HG02588 (cell line): ENCODE measurements around the gene DEDD.
"Not testable (repeated sequence)": the region's sequence is repeated elsewhere in the genome, so short reads cannot be mapped to it uniquely, and the experiment has no call there.

ENCODE experiments used
- ATAC-seq: cut with Tn5 transposase; IDR thresholded peaks from one replicate; pipeline ENCODE4 v1.9.1; 2021; ENCODE audit warnings: mild to moderate bottlenecking, moderate library complexity; ENCODE audit not compliant: unreplicated experiment

The DEDD gene

DNA sequence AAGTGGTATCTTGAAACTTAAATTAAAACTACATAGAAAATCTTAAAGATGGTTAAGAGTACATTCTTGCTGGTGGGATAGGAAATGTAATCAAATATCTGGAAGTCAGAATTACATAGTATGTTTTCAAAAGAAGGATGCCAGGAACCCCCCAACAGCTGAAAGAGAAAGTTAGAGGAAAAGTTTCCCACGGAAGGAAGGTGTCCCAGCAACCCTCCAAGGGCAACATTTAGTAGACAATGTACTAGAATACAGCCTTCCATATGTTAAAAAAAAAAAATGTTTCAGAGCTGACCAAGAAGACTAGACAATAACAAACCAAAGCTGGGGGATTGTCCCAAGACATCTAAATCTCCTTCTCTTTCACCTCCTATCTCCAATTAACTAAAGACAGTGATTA is 2.2 kb downstream of the DEDD start:
- no peak for ATAC-seq

- ATAC-seq, result no peak
These were observed 3.7 kb downstream of the DEDD start for GRCh38 chr1:161128591-161129420.

DNA sequence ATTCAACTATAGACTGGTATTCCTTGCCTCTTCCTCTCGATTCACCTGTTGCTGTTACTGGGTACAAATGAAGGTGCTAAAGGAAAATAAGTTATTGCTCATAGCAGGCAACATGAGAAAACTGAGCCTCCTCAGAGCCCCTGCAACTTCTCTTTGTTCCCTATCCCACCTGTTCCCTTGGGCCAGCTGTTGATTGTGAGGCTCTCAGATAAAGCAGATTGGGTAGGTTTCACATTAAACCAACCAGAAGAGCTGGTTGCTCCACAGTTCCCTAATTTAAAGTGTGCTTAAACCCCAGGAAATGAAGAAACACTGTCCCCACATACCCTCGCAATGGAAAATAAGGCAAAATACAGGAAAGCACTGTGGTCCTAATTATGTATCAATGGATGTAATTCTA is 4.8 kb downstream of the DEDD start:
- no peak for ATAC-seq

DNA sequence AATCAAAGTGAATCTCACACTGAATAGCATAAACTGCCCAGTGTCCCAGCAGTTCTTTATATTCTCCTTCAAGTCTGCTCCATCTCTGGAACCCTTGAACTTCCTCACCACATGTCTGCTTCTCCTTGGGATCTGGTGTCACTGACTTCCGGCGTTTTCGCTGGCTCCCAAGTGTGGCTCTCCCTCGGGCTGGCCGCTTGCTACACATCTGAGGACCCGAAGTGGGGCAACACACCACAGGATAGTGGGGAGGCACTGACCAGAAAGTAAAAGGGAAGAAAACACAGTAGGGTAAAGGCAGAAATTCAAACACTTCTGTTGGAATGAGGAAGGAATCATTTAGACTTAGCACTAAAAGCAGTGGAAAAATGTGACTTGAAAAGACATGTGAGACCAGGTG is 9.5 kb downstream of the DEDD start:
- no peak for ATAC-seq

DNA sequence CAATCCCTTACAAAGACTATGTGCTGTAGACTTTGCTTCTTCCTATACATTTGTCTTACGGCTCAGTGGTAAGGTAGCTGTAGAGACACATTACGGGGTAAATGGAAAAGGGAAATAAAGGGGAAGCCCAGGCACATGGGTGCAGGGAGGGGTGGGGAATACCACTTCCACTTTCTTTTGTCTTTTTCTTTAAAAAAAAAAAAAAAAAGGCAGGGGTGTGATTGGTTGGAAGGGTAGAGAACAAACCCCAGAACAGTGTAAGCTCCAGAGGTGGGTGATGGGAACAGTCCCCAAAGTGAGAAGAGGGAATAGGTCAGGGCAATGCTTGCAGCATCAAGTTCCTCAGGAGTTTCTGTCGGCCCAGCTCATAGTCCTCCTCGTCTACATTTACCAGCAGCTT is 10.6 kb downstream of the DEDD start:
- no peak for ATAC-seq

DNA sequence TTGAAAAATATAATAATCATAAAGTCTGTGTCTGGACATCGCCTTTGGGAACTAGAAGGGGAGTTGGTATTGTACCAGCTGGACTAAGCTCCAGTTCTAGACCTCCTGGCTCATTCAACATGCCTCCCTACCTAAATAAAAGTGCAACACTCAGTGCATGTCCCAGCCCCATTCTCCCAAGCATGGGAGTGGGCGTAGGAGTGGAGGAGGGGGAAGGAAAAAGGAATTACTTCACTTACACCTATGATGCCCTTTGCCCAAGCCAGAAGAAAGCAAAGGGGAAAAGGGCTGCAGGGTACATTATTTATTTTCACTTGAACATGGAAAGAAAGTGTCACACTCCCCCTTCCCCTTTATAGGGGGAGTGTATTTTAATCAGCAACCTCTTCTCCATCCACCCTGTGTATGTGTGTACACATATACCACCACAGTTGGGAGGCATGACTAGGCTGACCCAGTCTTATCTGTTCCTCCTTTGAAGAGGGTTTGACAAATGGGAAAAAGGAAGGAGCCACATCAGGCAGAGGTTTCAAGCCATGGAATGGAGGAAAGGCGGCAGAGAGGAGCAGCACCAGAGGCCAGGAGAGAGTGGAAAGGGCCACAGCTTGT is 11.3 kb downstream of the DEDD start:
- ATAC-seq, result no peak

DNA sequence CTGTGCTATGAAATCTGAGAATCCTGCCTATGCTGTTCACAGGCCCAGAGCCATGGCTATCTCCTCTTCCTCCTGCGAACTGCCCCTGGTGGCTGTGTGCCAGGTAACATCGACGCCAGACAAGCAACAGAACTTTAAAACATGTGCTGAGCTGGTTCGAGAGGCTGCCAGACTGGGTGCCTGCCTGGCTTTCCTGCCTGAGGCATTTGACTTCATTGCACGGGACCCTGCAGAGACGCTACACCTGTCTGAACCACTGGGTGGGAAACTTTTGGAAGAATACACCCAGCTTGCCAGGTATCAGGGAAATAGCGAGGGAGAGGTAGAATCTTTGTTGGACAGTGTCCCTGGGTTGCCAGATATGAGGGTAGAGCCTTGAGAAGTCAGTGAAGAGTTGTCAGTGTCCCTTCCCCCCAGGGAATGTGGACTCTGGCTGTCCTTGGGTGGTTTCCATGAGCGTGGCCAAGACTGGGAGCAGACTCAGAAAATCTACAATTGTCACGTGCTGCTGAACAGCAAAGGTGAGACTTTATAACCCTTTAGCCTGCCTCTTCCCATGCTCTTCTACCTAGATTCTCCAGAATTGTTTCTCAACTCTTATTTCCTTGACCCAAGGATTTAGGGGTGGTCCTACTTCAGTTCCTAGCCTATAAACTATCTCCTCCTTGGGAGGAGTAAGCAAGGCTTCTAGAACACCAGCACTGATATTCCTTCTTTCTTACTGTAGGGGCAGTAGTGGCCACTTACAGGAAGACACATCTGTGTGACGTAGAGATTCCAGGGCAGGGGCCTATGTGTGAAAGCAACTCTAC is 13.2 kb downstream of the DEDD start:
- ATAC-seq, result no peak

- ATAC-seq, result peak; percentile 75
These were observed 14.5 kb downstream of the DEDD start, which contains the start of the genes NIT1 and PFDN2 for GRCh38 chr1:161117759-161118581. Gene NIT1, plus strand, starts transcription at chr1:161118105. Its CDS starts 72 bp downstream, at chr1:161118177. Gene PFDN2, minus strand, starts transcription at chr1:161118037. Its CDS starts 11 bp downstream, at chr1:161118026.

GRCh38 chr1:161115961-161116360 is 16.5 kb downstream of the DEDD start:
- not testable (repeated sequence) for ATAC-seq

DNA sequence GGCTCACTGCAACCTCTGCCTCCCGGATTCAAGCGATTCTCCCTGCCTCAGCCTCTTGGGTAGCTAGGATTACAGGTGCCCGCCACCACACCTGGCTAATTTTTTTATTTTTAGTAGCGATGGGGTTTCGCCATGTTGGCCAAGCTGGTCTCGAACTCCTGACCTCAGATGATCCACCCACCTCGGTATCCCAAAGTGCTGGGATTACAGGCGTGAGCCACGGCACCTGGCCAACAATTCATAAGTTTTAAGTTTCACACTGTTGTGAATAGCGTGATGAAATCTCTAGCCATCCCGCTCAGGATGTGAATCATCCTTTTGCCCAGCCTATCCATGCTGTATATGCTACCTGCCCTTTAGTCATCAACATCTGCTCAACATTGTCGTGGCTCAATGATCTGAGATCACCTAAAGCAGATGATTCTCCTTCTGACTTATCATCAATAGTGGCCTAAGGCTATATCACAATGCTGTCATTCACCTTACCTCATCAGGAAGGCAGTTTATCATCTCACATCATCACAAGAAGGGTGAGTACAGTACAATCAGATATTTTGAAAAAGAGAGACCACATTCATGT is 17.2 kb downstream of the DEDD start:
- ATAC-seq, result no peak

DNA sequence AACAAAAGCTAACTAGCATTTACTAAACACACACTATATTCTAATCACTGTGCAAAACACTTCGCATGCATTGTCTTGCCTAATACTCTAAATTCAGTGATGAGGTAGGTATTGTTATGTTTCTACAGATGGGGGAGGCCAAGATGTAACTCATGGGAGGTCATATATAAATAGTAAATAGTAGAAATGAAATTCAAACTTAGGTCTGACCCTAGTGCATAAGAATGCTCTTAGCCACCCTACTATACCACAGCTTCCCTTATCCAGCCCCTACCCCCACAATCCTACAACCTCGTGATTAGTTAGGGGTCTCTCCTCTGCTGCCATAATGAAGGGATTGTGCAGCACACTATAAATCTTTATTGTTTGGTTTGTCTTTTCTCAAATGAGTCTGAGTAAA is 17.9 kb downstream of the DEDD start:
- no peak for ATAC-seq

- no peak for ATAC-seq
These were observed 18.6 kb downstream of the DEDD start for GRCh38 chr1:161113915-161114314.

DNA sequence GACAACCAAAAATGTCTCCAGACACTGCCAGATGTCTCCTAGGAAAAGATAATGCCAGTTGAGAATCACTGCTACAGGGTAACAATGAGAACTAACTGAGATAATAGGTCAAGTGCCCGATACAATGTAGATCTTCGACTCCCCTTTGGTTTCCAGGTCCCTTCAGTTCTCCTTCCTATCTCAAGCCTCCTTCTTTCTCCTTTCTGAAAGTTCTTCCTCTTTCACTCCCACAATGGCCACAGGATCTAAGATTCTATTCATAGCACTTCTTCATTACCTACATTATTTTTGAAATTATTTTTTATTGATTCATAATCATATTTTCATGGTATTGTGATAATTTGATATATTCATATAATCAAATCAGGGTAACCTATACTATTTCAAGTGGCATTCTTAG is 20.9 kb downstream of the DEDD start:
- ATAC-seq, result no peak

DNA sequence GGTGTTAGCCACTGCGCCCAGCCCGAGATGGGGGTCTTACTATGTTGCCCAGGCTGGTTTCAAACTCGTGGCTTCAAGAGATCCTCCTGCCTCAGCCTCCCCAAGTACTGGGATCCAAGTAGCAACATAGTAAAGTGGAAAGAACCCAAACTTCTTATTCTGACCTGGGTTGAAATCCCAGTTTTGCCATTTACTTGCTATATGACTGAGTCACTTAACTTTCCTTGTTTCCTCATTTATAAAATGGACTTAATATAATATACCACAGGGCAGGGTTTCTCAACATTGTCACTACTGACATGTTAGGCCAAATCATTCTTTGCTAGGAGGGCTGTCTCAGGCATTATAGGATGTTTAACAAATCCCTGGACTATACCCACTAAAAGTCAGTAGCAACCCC is 21.4 kb downstream of the DEDD start:
- ATAC-seq, result no peak

- no peak for ATAC-seq
These were observed 26.0 kb downstream of the DEDD start for GRCh38 chr1:161106431-161106830.

GRCh38 chr1:161100556-161100955 is 31.9 kb downstream of the DEDD start:
- ATAC-seq, result no peak

DNA sequence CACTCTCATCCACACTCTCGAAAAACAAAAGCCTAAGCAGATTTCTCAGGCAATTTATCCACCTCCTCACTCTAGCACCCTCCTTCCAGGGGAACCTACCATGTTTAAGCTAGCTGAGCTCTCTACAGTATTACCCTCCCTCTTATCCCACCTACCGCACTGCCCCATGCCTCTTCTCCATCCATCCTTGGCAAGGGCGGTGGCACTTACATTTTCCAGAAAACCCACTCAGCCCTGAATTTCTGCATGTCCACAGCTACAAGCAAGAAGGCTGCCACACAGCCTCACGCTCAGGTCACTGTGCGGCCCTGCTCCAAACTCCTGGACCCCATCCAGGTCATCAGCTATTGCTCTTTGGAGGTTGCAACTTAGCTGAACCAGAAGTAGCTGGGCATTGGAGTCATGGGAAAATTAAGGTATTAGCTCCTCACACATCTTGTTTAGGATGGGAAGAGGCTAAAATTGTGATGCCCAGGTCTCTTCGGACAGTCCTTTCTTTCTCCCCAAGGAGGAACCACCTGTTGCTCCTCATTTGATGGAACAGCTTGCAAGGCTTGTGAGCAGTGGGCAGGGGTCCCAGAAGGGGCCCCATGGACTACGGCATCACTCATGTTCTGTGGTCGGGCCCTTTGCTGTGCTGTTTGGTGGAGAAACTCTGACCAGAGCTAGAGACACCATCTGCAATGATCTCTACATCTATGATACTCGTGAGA is 33.2 kb downstream of the DEDD start:
- ATAC-seq, result no peak

DNA sequence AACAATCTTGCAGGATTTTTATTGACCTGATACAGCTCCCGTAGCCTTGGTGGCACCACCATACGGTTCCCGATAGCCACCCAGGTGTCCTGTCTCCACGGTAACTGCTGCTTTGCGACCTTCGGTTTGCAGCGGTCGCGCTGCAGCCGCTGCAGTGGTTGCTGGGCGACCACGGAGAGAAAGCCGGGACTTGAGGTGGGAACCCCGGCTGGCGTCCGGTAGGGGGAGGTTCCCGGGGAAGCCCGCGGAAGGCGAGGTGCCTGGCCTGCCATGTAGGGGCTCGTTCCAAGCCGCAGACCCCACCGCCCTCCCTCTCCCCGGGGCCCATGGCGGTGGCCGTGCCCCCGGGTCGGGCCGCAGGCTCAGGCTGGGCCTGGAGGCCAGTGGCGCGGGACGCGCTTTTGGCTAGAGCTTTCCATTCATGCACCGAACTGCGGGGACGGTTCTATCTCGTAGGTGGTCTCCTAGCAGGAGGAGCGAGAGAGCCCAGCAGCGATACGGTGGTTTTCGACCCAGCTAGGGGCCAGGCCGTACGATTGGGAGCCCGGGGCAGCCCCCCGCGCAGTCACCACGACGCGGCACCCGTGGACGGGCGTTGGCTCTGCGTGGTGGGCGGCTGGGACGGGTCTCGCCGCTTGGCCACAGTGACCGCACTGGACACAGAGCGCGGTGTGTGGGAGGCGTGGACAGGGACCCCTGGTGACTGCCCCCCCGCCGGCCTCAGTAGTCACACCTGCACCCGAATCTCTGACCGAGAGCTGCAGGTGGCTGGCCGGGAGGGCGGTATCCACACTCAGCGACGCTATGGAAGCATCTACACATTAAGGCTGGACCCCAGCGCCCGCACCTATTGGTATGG is 34.0 kb downstream of the DEDD start, which contains the start of gene KLHDC9:
KLHDC9 (plus strand) TSS at position 152 of the 859 bp plus-strand sequence; CDS start at position 327, 175 bp downstream.
- peak; percentile 65 for ATAC-seq

DNA sequence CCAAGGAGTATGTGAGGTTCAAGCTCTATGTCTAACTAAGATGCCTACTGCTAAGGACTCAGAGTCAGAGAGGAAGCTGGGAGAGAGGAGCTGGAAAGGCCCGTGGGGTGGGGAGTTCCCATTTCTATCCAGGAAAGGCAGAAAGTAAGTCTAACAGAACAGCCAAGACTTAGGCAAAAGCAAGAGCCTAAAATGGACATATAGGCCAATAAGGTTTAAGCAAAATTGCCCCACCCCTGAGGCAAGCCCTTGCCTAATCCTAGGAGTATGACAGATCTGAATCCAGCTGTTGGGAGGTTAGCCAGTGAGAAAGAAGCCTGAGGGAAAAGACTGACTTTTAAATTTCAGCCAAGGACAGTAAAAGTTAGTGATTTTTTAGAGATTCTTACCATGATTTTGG is 35.9 kb downstream of the DEDD start:
- no peak for ATAC-seq
